ENCODE results near the gene UMODL1. TPM values are rescaled to one million over a fixed set of nuclear protein-coding genes. Genes with fewer than 3 reads are reported as not detected.

The UMODL1 gene
- total and polyA plus RNA-seq, 4 donors: 0.10 to 0.28 (median 0.14) TPM; not detected in 1

GRCh38 chr21:42079008-42079938 lies 8.2 kb downstream of the UMODL1 start:
- WGBS, 2 donors: 77 to 84% methylated on average over 13 of the region's 13 CpGs
- Histone ChIP-seq H3K27me3 (ENCODE audit: control insufficient read depth in 3 of 3, insufficient read depth in 3 of 3, low read length in 2 of 3) (peaks cover 0 to under 1% (median 0%) of the 10 kb centered on the region in 3 donors), H3K9me3 (ENCODE audit: control insufficient read depth in 4 of 4, insufficient read depth in 3 of 4, low read length in 3 of 4) (no peaks in the 10 kb centered on the region), H3K36me3 (ENCODE audit: control insufficient read depth in 4 of 4, insufficient read depth in 4 of 4, low read length in 4 of 4) (no peaks in the 10 kb centered on the region), H3K9ac (ENCODE audit: insufficient read depth in 1 of 2, low read length in 2 of 2) (no peak overlapping the region), H3K4me1 (ENCODE audit: control insufficient read depth in 5 of 5, insufficient read depth in 5 of 5, low read length in 5 of 5) (no peaks in the 10 kb centered on the region), H3K27ac (ENCODE audit: low read depth in 1 of 2, low read length in 1 of 2) (no peak overlapping the region), H3K4me3 (no peak overlapping the region)
- ATAC-seq (ENCODE audit: insufficient read depth, low FRiP score) (no peak), DNase-seq (no peak)
- TF ChIP-seq CTCF (IDR thresholded peaks at IDR 0.05; ENCODE audit: control extremely low read depth, extremely low read depth): no peak

- Histone ChIP-seq H3K4me3 (no peak overlapping the region), H3K9me3 (ENCODE audit: control insufficient read depth in 4 of 4, insufficient read depth in 3 of 4, low read length in 3 of 4) (no peaks in the 10 kb centered on the region), H3K27ac (ENCODE audit: low read depth in 1 of 2, low read length in 1 of 2) (no peak overlapping the region), H3K27me3 (ENCODE audit: control insufficient read depth in 3 of 3, insufficient read depth in 3 of 3, low read length in 2 of 3) (no peaks in the 10 kb centered on the region), H3K36me3 (ENCODE audit: control insufficient read depth in 4 of 4, insufficient read depth in 4 of 4, low read length in 4 of 4) (no peaks in the 10 kb centered on the region), H3K9ac (ENCODE audit: insufficient read depth in 1 of 2, low read length in 2 of 2) (no peak overlapping the region), H3K4me1 (ENCODE audit: control insufficient read depth in 5 of 5, insufficient read depth in 5 of 5, low read length in 5 of 5) (no peaks in the 10 kb centered on the region)
- no peak for ATAC-seq (ENCODE audit: insufficient read depth, low FRiP score)
- no peak for TF ChIP-seq CTCF (IDR thresholded peaks at IDR 0.05; ENCODE audit: control extremely low read depth, extremely low read depth)
- DNase-seq: no peak
- WGBS, 2 donors: 68 to 74% methylated on average over 25 of the region's 25 CpGs
Measured at GRCh38 chr21:42079939-42080787, 9.0 kb downstream of the UMODL1 start.

- H3K9ac ChIP-seq (ENCODE audit: insufficient read depth in 1 of 2, low read length in 2 of 2): no peak overlapping the region
- no peak overlapping the region for H3K4me3 ChIP-seq
- no peaks in the 10 kb centered on the region for H3K4me1 ChIP-seq (ENCODE audit: control insufficient read depth in 5 of 5, insufficient read depth in 5 of 5, low read length in 5 of 5)
- H3K27ac ChIP-seq (ENCODE audit: low read depth in 1 of 2, low read length in 1 of 2): no peak overlapping the region
- no peaks in the 10 kb centered on the region for H3K27me3 ChIP-seq (ENCODE audit: control insufficient read depth in 3 of 3, insufficient read depth in 3 of 3, low read length in 2 of 3)
- H3K9me3 ChIP-seq (ENCODE audit: control insufficient read depth in 4 of 4, insufficient read depth in 3 of 4, low read length in 3 of 4): no peaks in the 10 kb centered on the region
- no peaks in the 10 kb centered on the region for H3K36me3 ChIP-seq (ENCODE audit: control insufficient read depth in 4 of 4, insufficient read depth in 4 of 4, low read length in 4 of 4)
- TF ChIP-seq CTCF (IDR thresholded peaks at IDR 0.05; ENCODE audit: control extremely low read depth, extremely low read depth): no peak
- ATAC-seq (ENCODE audit: insufficient read depth, low FRiP score) (no peak), DNase-seq (no peak)
- WGBS, 2 donors: 46 to 69% methylated on average over 6 of the region's 6 CpGs
Measured at GRCh38 chr21:42080788-42081083, 9.6 kb downstream of the UMODL1 start.

Measured in lung (tissue), 12 donors.